ENCODE results near the gene FAM240A.
"Not testable (repeated sequence)": the region's sequence is repeated elsewhere in the genome, so short reads cannot be mapped to it uniquely, and the experiment has no call there.

Gene FAM240A

DNA sequence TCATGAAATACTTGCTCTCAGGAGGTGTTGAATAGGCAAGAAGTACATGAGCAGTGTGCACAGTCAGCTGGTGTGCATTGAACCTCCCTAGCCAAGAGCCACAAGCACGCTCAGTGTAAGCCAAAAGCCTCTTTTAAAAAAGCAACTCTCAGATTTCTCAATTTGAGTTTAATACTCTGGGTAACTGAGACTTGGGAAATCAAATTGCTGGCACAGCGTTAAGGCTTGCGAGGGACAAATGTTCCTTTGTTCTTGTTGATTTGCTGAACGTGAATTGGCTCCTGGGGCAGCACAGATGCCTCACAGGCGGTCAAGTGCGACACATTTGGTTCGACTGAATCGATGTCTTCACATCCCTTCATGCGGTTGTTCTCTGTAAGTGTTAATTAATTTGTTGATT is at the start of gene FAM240A:
TSS of gene FAM240A (plus strand) at position 202 of the 400 bp plus-strand sequence. CDS start at position 361, 159 bp downstream.
- no peak for DNase-seq (ENCODE audit: low read depth)

DNA sequence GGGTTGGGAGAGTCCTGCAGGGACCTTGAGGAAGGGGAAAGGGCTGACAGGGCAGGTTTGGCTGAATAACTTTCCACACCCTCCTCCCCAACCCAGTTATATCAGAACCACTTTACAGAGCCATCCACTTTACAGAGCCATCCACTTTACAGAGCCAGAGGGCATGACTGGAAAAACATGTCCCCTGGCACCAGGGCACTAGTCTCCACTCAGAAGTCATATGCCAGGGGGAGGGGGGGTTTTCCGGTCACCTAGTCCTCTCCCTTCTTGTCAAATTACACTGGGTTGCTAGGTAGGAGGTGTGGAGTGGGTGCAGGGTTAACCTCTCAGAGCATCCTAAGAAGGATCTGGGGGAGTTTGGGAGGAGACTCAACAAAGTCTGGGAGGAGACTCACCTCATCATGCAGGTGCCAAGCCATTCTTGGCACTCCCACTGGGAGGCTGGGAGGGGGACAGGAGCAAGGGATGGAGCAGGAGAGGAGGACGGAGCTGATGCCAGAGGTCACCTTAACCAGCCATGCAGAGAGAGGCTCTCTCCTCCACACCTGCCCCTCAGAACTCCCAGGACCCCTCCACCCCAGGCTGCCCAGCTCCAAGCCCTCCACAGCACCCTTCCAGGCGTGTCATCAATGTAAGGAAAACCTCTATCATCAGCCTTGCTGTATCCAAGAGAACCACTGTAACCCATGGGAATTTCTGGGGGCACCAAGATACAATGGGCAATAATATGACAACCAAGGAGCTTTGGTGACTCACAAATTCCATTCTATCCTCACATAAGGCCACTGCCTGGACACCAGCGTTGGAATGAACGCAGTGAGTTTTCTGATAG is 47.9 kb upstream of the FAM240A start:
- peak; percentile 21 for DNase-seq (ENCODE audit: low read depth)

DNA sequence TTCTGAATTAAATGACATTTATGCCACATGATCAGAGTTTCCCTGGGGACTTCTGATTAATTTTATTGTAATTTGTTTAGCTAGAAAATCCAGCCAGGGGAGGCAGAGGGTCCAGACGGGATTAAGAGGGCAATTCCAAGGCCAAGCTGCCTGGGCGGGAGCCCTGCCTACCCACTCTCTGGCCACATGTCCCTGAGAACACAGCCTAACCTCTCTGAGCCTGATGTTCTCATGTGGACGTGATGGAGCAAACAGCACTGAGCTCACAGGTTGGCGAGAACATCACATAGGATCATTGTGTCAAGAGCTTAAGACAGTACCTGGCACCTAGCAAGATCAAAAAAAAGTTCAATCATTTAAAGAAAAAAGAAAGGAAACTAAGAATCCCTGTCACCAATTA is 47.2 kb upstream of the FAM240A start:
- no peak for DNase-seq (ENCODE audit: low read depth)

DNA sequence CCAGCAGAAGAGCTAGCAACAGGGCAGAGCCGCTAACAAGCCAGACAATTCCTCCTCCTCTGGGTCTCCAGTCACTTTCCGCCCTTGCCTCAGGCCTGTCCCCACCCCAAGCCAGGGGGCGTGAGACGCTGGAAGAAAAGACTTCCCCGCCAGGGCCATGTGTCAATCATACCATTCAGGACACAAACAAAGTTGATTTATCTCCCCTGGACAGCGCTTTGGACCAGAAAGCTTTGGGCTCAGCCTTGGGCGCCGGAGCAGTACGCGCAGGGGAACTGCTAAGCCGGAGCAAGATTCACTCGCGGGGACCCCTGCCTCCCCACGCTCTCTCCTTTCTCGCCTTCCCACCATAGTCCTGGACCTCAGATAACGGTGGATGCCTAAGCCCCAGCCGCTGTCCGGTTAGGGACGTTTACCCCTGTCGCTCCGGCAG is 46.7 kb upstream of the FAM240A start:
- no peak for DNase-seq (ENCODE audit: low read depth)

DNA sequence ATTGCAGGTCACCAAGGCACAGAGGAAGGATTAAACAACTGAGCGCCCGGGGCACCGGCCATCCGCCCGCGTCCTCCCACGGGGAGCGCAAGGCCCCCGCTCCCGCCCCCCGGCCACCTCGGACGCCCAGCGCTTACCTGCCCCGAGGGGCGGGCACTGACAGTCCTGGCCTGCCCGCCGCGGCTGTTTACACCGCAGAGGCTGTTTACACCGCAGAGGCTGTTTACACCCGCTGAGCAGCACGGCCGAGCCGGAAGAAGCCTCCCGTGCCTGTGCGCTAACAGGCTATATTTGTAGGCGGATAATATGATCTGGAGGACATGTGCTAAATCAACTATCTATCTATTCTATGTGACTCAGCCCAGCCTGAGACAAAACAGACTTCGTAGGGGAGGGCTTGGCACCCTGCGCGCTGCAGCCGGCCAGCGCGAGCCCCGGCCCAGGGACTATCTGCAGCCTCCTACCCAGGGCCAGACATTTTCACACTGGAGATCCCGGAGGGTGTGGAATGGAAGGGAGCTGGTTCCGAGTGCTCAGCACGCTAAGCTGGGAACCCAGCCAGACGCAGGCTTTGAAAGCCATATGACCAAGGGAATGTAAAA is 46.2 kb upstream of the FAM240A start, which contains the start of gene LRRC2:
TSS of gene LRRC2 (minus strand) at position 263 of the 602 bp plus-strand sequence. CDS start 14,711 bp downstream, outside the sequence.
- DNase-seq (ENCODE audit: low read depth), result peak; percentile 72

DNA sequence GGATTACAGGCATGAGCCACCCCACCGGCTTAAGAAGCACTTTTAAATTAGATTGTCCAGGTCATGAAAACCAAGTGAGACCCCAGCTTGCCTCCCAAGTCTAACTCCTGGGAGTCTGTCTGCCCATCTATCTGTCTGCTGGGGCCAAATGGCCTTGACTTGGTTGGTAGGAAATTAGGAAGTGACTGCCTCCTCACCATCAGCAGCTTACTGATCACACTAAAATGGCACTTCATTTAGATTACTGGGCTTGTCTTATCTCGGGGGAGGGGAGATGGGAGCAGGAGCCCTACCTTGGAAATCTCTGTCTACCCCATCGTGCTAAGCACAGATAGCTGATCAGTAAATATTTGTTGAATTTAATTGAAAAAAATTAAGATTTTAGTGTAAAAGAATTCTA is 40.6 kb upstream of the FAM240A start:
- no peak for DNase-seq (ENCODE audit: low read depth)

DNA sequence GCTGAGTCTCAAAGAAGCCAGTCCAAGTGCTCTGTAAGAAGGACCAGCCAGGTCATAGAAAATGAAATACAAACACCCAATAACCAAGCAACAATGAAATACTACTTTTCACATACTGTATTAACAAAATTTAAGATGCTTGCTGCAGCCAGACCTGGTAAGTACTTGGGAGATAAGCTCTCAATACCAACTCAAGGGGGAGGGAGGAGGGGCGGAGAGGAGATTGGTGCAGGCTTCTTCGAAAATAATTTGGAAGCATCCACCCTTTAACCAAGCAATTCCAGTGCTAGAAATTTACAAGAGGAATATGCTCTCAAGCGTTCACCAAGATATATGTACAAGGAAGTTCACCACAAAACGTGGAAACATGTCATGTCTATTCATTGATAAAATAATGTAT is 38.6 kb upstream of the FAM240A start:
- DNase-seq (ENCODE audit: low read depth), result no peak

DNA sequence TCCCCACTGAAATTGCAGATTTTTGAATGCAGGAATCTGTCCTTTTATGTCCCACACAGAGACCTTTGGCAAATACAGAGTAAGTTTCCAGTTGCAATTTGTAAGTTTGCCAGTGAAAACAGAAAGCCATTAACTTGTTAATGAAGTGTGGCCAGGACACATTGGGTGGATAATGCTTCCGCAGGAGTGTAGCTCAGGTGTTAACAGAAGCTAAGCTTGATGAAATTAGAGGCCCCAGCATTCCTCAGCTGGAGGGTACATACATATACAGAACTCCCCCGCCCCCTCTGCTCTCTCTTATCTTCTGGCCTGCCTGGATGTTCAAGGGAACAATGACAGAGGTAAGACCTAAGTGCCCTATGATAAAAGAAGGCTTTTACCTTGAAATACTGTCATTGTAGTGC is 38.1 kb upstream of the FAM240A start:
- DNase-seq (ENCODE audit: low read depth), result no peak

DNA sequence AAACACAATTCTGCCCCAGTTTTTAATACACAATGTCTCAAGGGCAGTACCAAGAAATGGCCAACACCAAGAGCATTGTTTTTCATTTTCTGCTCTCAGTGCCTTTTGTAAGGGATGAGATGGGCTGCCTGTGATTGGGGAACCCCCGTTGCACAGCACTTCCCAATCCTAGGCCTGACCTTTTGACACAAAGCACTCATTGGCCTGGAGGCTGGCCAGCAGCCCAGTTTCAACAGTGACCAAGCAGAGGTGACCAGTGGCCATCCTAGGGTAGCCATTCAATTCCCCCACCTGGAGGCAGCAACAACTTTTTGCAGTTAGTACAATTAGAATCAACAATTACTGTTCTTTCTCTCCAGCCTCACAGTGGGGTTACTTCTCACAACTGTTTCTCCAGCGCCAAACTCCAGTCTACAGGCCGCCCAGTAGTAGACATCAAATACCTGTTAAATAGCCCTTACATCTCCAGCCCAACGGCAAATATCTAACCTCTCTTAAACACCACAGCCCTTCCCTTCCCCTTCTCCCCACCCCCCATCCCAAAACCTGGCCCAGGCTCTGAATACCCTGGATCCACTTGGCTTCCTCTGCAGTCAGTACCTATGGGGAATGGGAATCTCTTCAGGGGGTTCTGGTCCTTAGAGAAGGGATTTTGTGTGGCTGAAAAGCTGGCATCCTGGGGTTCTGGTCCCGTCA is 37.3 kb upstream of the FAM240A start:
- no peak for DNase-seq (ENCODE audit: low read depth)

DNA sequence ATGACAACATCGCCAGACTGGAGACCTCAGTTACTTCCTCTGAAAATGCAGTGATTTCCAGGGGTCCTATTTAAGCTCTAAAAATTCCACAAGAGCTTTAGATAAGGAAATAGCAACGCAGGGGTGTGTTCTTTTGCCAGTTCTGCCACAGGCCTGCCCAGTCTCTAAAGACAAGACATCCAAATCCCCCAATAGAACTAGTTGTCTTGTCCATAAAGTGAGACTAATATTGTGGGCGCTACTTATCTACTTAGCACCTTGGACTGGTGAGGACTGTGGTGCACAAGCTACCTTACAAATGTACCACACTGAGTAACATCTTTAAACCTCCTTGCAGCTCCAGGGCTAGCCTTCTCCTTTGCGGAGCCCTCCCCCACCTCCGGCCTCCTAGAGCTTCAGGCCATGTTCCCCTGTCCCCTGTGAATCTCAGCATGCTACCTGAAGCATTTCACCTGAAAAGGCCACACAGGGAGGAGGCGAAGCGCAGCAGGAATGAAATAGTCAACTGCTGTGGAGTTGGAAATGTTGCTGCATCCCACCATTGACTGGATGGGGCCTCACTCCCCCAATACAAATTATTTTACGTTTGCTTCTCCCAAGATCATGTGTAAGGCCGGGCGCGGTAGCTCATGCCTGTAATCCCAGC is 36.6 kb upstream of the FAM240A start:
- DNase-seq (ENCODE audit: low read depth), result no peak

DNA sequence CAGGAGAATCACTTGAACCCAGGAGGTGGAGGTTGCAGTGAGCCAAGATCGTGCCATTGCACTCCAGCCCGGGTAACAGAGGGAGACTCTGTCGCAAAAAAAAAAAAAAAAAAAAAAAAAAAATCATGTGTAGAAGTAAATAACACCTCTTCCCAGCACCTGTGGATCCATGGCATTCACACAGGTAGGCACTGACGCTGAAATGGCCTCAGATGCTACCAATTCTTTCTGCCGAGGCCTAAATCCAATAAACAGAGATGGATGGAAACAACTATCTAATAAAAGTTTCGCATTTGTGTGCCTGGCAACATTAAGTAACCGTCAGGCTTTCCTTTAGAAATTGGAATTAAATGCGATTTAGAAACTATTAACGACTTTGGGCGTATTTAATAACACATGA is 35.9 kb upstream of the FAM240A start:
- DNase-seq (ENCODE audit: low read depth), result no peak

DNA sequence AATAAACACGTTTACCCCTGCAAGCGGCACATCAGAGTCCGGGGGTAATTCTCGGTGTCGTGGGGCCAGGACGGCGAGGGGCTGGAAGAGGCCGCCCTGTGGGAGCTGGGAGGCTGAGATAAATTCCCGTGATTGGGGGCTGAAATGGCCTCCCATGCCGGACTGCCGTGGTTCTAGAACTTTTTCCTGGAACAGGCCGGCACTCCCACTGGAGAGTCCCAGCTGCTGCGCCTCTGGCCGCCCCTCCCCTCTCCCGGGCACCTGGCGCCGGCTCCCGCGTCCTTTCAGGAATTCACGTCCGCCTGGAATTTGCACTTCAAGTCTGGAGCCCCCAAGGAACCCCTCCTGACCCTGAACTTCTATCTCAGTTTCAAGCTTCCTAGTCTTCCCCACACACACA is 35.4 kb upstream of the FAM240A start:
- no peak for DNase-seq (ENCODE audit: low read depth)

DNA sequence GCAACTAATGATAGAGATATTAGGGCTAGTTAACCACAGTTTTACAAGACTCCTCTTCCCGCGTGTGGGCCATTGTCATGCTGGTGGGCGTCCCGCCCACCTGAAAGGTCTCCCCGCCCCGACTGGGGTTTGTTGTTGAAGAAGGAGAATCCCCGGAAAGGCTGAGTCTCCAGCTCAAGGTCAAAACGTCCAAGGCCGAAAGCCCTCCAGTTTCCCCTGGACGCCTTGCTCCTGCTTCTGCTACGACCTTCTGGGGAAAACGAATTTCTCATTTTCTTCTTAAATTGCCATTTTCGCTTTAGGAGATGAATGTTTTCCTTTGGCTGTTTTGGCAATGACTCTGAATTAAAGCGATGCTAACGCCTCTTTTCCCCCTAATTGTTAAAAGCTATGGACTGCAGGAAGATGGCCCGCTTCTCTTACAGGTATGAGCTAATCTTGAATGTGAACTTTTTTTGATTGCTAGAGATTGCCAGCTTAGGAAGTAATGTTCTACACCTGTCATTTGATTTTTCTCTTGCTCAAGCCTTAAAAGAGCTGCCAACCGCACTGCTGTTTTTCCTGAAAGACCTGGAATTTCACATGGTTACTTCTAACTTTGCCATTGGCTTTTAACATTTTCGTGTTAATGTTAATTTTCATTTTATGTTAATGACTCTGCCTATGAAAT is 34.6 kb upstream of the FAM240A start:
- not testable (repeated sequence) for DNase-seq (ENCODE audit: low read depth)

DNA sequence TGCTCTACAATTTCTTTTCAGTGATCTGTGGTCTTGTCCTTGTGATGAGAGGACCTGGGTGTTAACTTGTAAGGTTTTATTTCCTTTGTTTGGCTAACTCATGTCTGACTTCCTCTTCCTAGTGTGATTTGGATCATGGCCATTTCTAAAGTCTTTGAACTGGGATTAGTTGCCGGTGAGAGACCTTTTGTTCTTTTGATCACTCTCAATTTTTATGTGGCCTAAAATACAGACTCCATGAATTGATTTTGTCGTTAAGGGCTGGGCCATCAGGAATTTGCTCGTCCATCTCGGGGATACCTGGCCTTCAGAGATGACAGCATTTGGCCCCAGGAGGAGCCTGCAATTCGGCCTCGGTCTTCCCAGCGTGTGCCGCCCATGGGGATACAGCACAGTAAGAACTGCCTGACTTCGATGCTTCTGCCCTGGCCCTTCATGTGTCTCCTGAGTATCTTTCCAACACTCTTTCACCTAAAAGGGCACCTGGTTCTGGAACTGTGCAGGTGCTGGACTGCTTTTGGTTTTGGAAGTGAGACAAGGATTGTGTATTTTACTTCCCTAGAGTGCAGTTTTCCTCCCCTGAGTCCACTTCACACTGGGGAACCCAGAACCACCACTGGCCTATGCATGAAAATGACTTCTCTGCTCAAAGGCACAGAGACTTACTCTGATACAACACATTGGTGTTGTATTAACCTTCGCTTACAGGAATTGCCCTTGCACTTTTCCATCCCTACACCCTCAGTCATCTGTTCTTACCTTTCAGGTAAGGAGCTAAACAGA is 33.2 kb upstream of the FAM240A start:
- DNase-seq (ENCODE audit: low read depth), result no peak

DNA sequence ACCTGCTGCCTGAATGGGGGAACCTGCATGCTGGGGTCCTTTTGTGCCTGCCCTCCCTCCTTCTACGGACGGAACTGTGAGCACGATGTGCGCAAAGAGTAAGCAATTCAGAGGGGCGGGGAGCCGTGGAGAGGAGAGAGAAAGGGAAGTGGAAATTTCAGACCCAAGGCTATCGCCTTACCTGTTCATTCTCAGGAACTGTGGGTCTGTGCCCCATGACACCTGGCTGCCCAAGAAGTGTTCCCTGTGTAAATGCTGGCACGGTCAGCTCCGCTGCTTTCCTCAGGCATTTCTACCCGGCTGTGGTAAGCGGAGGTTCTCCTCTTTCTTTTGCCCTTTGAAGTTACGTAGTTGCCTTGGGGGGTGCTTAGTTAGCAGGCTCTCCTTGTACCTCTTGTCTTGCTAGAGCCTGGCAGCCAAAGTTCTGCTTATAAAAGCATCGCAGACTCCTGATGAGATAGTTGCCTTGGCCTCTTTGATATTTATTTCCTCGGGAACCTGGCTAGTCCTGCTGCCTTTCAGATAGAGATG is 32.5 kb upstream of the FAM240A start:
- no peak for DNase-seq (ENCODE audit: low read depth)

DNA sequence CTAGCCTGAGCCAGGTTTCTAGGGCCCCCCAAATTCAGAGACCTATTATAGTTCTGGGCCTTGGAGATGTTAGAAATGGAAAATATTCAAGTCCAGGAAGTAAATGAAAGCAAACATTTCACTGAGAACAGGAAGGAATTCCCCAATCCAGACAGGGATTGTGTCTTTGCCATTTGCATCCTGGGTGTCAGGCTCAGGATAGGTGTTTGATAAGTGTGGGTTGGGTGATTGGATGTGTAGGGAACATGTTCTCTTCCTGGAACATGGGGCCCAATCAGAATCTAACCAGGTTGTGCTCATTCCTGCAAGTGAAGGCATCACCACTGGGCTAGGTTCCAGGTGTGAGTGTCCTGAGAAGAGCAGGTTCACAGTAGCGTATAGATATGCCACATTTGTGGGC is 31.6 kb upstream of the FAM240A start:
- no peak for DNase-seq (ENCODE audit: low read depth)

DNA sequence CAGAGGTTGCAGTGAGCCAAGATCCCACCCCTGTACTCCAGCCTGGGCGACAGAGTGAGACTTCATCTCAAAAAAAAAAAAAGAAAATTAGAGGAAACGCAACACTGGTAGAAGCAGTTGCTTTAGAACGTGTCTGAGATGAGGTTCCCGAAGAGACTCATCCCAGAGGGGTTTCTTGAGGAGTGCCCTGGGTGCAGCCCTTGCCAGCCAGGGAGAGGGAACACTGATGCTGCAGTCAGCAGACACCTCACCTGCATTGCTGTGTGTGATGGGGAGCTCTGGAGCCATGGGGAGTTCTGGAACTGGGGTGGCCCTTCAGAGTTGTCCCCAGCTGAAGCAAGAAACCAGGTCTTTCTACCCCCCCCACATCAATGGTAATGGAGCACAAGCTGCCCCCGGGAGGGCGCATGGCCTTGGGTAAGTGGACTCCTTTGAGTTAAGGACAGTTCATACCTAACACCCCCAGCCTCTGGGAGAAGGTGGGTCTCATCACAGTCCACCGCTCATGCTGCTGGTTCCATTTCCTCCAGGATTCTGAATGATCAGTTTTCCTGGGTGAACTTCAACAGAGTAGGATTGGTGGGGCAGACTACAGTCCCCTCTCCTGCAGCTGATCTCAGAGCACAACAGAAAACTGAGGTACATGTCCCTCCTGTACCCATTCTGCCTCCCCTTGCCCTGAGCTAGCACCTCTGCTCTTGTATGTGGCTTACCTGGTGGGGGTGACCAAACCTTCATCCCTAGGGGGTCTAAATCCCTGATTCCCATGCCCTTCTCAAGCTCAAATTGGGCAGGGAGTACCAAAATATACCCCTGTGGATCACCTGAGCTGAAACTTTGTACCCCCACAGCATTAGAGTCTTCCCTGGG is 27.5 kb upstream of the FAM240A start:
- DNase-seq (ENCODE audit: low read depth), result no peak

DNA sequence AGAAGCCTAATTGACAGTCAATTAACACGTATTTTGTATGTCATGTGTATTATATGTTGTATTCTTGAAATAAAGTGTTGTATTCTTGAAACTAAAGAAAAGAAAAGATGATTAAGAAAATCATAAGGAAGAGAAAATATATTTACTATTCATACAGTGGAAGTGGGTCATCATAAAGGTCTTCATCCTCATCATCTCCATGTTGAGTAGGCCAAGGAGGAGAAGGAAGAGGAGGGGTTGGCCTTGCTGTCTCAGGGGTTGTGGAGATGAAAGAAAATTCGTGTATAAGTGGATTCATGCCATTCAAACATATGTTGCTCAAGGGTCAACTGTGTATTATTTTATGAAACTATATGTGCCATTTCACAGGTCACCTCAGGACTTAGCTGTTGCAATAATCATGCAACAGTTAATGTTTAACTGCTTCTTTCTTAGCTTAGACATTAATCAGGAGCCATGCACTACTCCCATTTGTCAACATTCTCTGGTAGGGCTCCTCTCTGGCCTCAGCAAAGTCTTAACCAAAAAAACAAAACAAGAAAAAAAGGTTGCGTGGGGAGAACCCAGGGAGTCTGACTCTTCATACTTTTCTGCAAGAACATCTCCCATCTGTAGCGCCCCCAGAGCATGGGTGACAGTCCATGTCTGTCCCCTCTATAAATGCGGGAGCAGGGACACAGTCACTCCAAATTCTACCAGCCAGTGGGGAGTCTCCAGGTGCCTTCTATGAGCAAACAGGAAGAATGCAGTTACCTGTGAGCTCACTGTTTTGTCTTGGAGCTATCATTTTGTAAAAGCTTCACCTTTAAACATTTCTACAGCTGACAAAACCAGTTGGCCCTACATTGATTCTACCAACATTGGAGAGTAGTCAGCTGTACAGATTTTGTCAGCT is 26.3 kb upstream of the FAM240A start:
- DNase-seq (ENCODE audit: low read depth), result no peak

Measured in EH (cell line).